ENCODE data around the gene COA7. TPM values are rescaled to one million over a fixed set of nuclear protein-coding genes. Genes with fewer than 3 reads are reported as not detected.
"Not testable (repeated sequence)": the region's sequence is repeated elsewhere in the genome, so short reads cannot be mapped to it uniquely, and the experiment has no call there.

The COA7 gene
- total and polyA plus RNA-seq, 10 of the 15 experiments (the other 5 are each of a cell fraction or from before 2014, with no cell fraction given), result 7.5 to 20.2 (median 15.4) TPM

- peak; percentile 91 for ATAC-seq
- not testable (repeated sequence) for H4K20me1 ChIP-seq (ENCODE audit: control insufficient read depth, insufficient read depth); H3K9ac ChIP-seq (ENCODE audit: control insufficient read depth, insufficient read depth, low read length); H3K27ac ChIP-seq (ENCODE audit: control insufficient read depth, insufficient read depth); H3K79me2 ChIP-seq (ENCODE audit: control insufficient read depth, insufficient read depth, low read length); H3K9me3 ChIP-seq (replicated peaks; ENCODE audit: control insufficient read depth, insufficient read depth, low read length); H3K4me3 ChIP-seq; H3K27me3 ChIP-seq (replicated peaks in 1 of 2; ENCODE audit: control insufficient read depth in 2 of 2, insufficient read depth in 2 of 2, low read length in 1 of 2); BruUV-seq (replicated peaks); H3K4me1 ChIP-seq (ENCODE audit: control insufficient read depth, insufficient read depth, low read length); H3K4me2 ChIP-seq (ENCODE audit: control insufficient read depth, insufficient read depth); FAIRE-seq
- peak; percentile 32 for DNase-seq (ENCODE audit: low read depth, low spot score)
- CTCF ChIA-PET, result interaction anchor here (0.6 to 3.9 kb wide), 27 partner anchors 9 to 350 kb away, joined by 3 to 31 read pairs (median 3); partner anchors contain the start of genes ORC1, PRPF38A, TUT4 and ZYG11B
- TF ChIP-seq CREM (IDR thresholded peaks at IDR 0.05; ENCODE audit: low read depth), result peak; percentile 30; the same call in 1 of the 2 replicates
- TF ChIP-seq RELA (IDR thresholded peaks at IDR 0.05; ENCODE audit: borderline replicate concordance, partially characterized antibody), result peak; percentile 44
- TF ChIP-seq ZBTB33 (IDR thresholded peaks at IDR 0.05), result 0 out of 2 replicates have a peak, but pooled peaks have one; percentile 39
- peak; percentile 27; the same call in 1 of the 2 replicates for TF ChIP-seq RB1 (IDR thresholded peaks at IDR 0.05; ENCODE audit: borderline replicate concordance)
- TF ChIP-seq SMARCA5 (IDR thresholded peaks at IDR 0.05), result peak; percentile 67; the same call in 1 of the 2 replicates
- peak; percentile 94 for TF ChIP-seq RAD21 (IDR thresholded peaks at IDR 0.05; ENCODE audit: insufficient read depth, low read depth, low read length)
- 0 out of 2 replicates have a peak, but pooled peaks have one; percentile 23 for TF ChIP-seq ATF7 (IDR thresholded peaks at IDR 0.05; ENCODE audit: low read depth)
- TF ChIP-seq SPI1 (IDR thresholded peaks at IDR 0.05; ENCODE audit: borderline replicate concordance, insufficient read depth, low read depth, low read length), result 0 out of 2 replicates have a peak, but pooled peaks have one; percentile 11
- TF ChIP-seq PKNOX1 (IDR thresholded peaks at IDR 0.05), result 0 out of 2 replicates have a peak, but pooled peaks have one; percentile 9
- peak; percentile 94 for TF ChIP-seq ZNF384 (IDR thresholded peaks at IDR 0.05; ENCODE audit: borderline replicate concordance, low read depth, low read length)
- peak; percentile 71 to 77 (median 75) for TF ChIP-seq CTCF (IDR thresholded peaks at IDR 0.05 in 2 of 3, conservative IDR thresholded peaks at IDR 0.05 in 1 of 3; ENCODE audit: control insufficient read depth in 2 of 3, extremely low read depth in 1 of 3, insufficient read depth in 1 of 3, low read depth in 3 of 3, low read length in 3 of 3)
- peak; percentile 67; the same call in 1 of the 2 replicates for TF ChIP-seq YY1 (IDR thresholded peaks at IDR 0.05; ENCODE audit: low read depth, low read length)
- TF ChIP-seq ETV6 (conservative IDR thresholded peaks at IDR 0.05 in 1 of 2, IDR thresholded peaks at IDR 0.05 in 1 of 2; ENCODE audit: borderline replicate concordance in 1 of 2, low read depth in 1 of 2), result 0 out of 4 replicates have a peak, but pooled peaks of 1 of the 2 experiments have one; percentile 18
- TF ChIP-seq SMC3 (IDR thresholded peaks at IDR 0.05; ENCODE audit: borderline replicate concordance, low read length), result peak; percentile 79
- 0 out of 2 replicates have a peak, but pooled peaks have one; percentile 27 for TF ChIP-seq MLLT1 (IDR thresholded peaks at IDR 0.05)
- H3K36me3 ChIP-seq (ENCODE audit: control insufficient read depth in 2 of 2, insufficient read depth in 2 of 2, low read length in 1 of 2), result peaks cover 7 to 10% of the 10 kb centered on the region in 2 experiments
- SMC1A ChIA-PET (ENCODE audit: uncharacterized antibody, unreplicated experiment), result interaction anchor here (0.6 to 2.1 kb wide), 21 partner anchors 10 to 395 kb away, joined by 3 to 10 read pairs (median 3); partner anchors contain the start of genes ORC1, PRPF38A, SHISAL2A and TUT4
- peak overlapping the region; percentile 68 for H2AFZ ChIP-seq (ENCODE audit: control insufficient read depth, low read depth, low read length)
- WGBS (ENCODE audit: insufficient coverage, insufficient replicate concordance, low lambda C conversion rate, missing lambda C conversion rate), result 30% methylated on average over 17 of the region's 17 CpGs
- RAD21 ChIA-PET (ENCODE audit: unreplicated experiment), result interaction anchor here (0.8 to 2.4 kb wide), 8 partner anchors 50 to 317 kb away, joined by 3 to 16 read pairs (median 4); partner anchors contain the start of genes ORC1 and PRPF38A
- POLR2A ChIA-PET, result interaction anchor here (0.6 to 1.0 kb wide), 3 partner anchors 251 to 283 kb away, joined by 3 to 8 read pairs (median 3); no protein-coding TSS in a partner anchor
- in situ Hi-C loops (cut with MboI) (loop anchor here (5.0 to 10.0 kb wide), 2 partner anchors 284 to 542 kb away; partner anchors contain the start of genes ORC1, PRPF38A and ZFYVE9), intact Hi-C loops (cut with micrococcal nuclease; ENCODE audit: unreplicated experiment) (loop anchor here (5.0 to 10.0 kb wide), 4 partner anchors 132 to 559 kb away; partner anchors contain the start of genes CC2D1B, ORC1, PRPF38A and TUT4)
Measured at GRCh38 chr1:52686261-52686751, 11.8 kb downstream of the COA7 start.
